HG02642 (cell line): ENCODE results near the gene PFKFB3.
"Not testable (repeated sequence)": the region's sequence is repeated elsewhere in the genome, so short reads cannot be mapped to it uniquely, and the experiment has no call there.

Source experiments
- ATAC-seq: cut with Tn5 transposase; IDR thresholded peaks from one replicate; pipeline ENCODE4 v1.9.1; 2021; ENCODE audit warnings: mild to moderate bottlenecking; ENCODE audit not compliant: unreplicated experiment, poor library complexity

The PFKFB3 gene

GRCh38 chr10:6267941-6268340 is 65.2 kb downstream of the PFKFB3 start:
- no peak for ATAC-seq

GRCh38 chr10:6269432-6269831 is 66.7 kb downstream of the PFKFB3 start:
- no peak for ATAC-seq

- peak; percentile 72 for ATAC-seq
Observed at GRCh38 chr10:6269953-6270867, 67.5 kb downstream of the PFKFB3 start.

- ATAC-seq, result no peak
Observed at GRCh38 chr10:6270951-6271350, 68.2 kb downstream of the PFKFB3 start.

GRCh38 chr10:6271663-6272062 is 68.9 kb downstream of the PFKFB3 start:
- ATAC-seq, result no peak

GRCh38 chr10:6272126-6272525 is 69.4 kb downstream of the PFKFB3 start:
- ATAC-seq, result no peak

GRCh38 chr10:6273351-6273750 is 70.6 kb downstream of the PFKFB3 start:
- ATAC-seq, result no peak

GRCh38 chr10:6274040-6274439 is 71.3 kb downstream of the PFKFB3 start:
- no peak for ATAC-seq

GRCh38 chr10:6274484-6274883 is 71.8 kb downstream of the PFKFB3 start:
- ATAC-seq, result no peak

- ATAC-seq, result peak; percentile 54
Observed at GRCh38 chr10:6275022-6275997, 72.6 kb downstream of the PFKFB3 start.

GRCh38 chr10:6276356-6276755 is 73.6 kb downstream of the PFKFB3 start:
- no peak for ATAC-seq

GRCh38 chr10:6278519-6279120 is 75.9 kb downstream of the PFKFB3 start:
- ATAC-seq, result no peak

GRCh38 chr10:6279540-6280267 is 77.0 kb downstream of the PFKFB3 start:
- ATAC-seq, result no peak

GRCh38 chr10:6280291-6280690 is 77.6 kb downstream of the PFKFB3 start:
- no peak for ATAC-seq

GRCh38 chr10:6282454-6282958 is 79.8 kb downstream of the PFKFB3 start:
- no peak for ATAC-seq

- no peak for ATAC-seq
Observed at GRCh38 chr10:6283655-6284054, 80.9 kb downstream of the PFKFB3 start.

GRCh38 chr10:6290621-6291020 is 87.9 kb downstream of the PFKFB3 start:
- not testable (repeated sequence) for ATAC-seq

GRCh38 chr10:6292741-6293151 is 90.0 kb downstream of the PFKFB3 start:
- no peak for ATAC-seq

- not testable (repeated sequence) for ATAC-seq
Observed at GRCh38 chr10:6296425-6296824, 93.7 kb downstream of the PFKFB3 start.

GRCh38 chr10:6296828-6297251 is 94.1 kb downstream of the PFKFB3 start:
- ATAC-seq, result no peak
